Spleen (tissue), 11 donors: ENCODE results near the gene PLCB4. TPM values are rescaled to one million over a fixed set of nuclear protein-coding genes. Genes with fewer than 3 reads are reported as not detected.

Source experiments
- DNase-seq: peaks from one replicate; pipeline ENCODE4 v3.0.0-alpha.2; 2020
- H3K27ac ChIP-seq, 8 donors: fragments of 200-600 bp; sonication (generic) in 7 of 8; 1 replicate in 4 of 8; 2 replicates in 4 of 8; pipeline versions ENCODE4 v1.5.0 to v1.8.0; 2016 to 2021; ENCODE audit warnings: inconsistent platforms in 4 of 8, mild to moderate bottlenecking in 4 of 8, moderate library complexity in 1 of 8
- H3K27me3 ChIP-seq, 7 donors: fragments of 200-600 bp; sonication (generic) in 6 of 7; replicated peaks in 1 of 7; 1 replicate in 4 of 7; 2 replicates in 3 of 7; pipeline versions ENCODE4 v1.5.0 to v1.8.0; 2016 to 2021; ENCODE audit warnings: inconsistent platforms in 3 of 7, mild to moderate bottlenecking in 1 of 7
- H3K36me3 ChIP-seq, 6 donors: fragments of 200-600 bp; sonication (generic) in 5 of 6; 1 replicate in 4 of 6; 2 replicates in 2 of 6; pipeline versions ENCODE4 v1.5.0 to v1.8.0; 2016 to 2021; ENCODE audit warnings: inconsistent platforms in 2 of 6
- H3K4me1 ChIP-seq, 6 donors: fragments of 200-600 bp; sonication (generic) in 5 of 6; 1 replicate in 3 of 6; 2 replicates in 3 of 6; pipeline versions ENCODE4 v1.5.0 to v1.8.0; 2016 to 2021; ENCODE audit warnings: inconsistent platforms in 3 of 6
- H3K4me3 ChIP-seq, 8 donors: fragments of 200-600 bp; sonication (generic) in 7 of 8; 1 replicate in 4 of 8; 2 replicates in 4 of 8; pipeline versions ENCODE4 v1.5.0 to v1.8.0; 2016 to 2021; ENCODE audit warnings: inconsistent platforms in 4 of 8, mild to moderate bottlenecking in 4 of 8, moderate library complexity in 2 of 8
- H3K9me3 ChIP-seq, 8 donors: fragments of 200-600 bp; sonication (generic) in 7 of 8; 1 replicate in 4 of 8; 2 replicates in 4 of 8; pipeline versions ENCODE4 v1.5.0 to v1.8.0; 2016 to 2021; ENCODE audit warnings: inconsistent platforms in 4 of 8
- CTCF ChIP-seq, 11 experiments: fragments of 200-600 bp in 7 of 11; fragments of 450-650 bp in 4 of 11; sonication (generic) in 4 of 11; IDR thresholded peaks in 8 of 11; conservative IDR thresholded peaks in 3 of 11; 1 replicate in 7 of 11; 2 replicates in 4 of 11; pipeline versions ENCODE4 v1.4.0 to v1.8.0; 2016 to 2021; ENCODE audit warnings: antibody characterized with exemption in 11 of 11, inconsistent platforms in 4 of 11, mild to moderate bottlenecking in 1 of 11
- POLR2A ChIP-seq, 3 donors: fragments of 450-650 bp; IDR thresholded peaks; one replicate each; pipeline ENCODE4 v1.5.1; 2017; ENCODE audit warnings: antibody characterized with exemption in 3 of 3, mild to moderate bottlenecking in 1 of 3
- POLR2AphosphoS5 ChIP-seq, 3 donors: sonication (generic); formaldehyde crosslinking; IDR thresholded peaks; one replicate each; pipeline ENCODE4 v1.5.1; 2017; ENCODE audit warnings: antibody characterized with exemption in 3 of 3
- WGBS, 5 donors: extraction: QIAGEN DNeasy Blood & Tissue Kit in 3 of 5; methylation state at CpG; one replicate each; pipeline versions ENCODE4 v1.1.5 to v1.1.7; 2013 to 2018; 5-methylcytosine and 5-hydroxymethylcytosine counted together
- intact Hi-C: fragments of 100-400 bp; cut with DNase I; formaldehyde crosslinking; loops from one replicate; pipeline ENCODE4 v1.15.0; 2023; ENCODE audit warnings: low total_unique reads
- polyA plus RNA-seq, 3 donors: library from polyadenylated mRNA; stranded (reverse); fragments of 200-250 nt; gene quantifications; one replicate each; pipeline ENCODE4 v1.2.1, GENCODE V29; 2013
- total RNA-seq, 7 donors: library from RNA; depleted of rRNA in 3 of 7; stranded (reverse); fragments of >200 nt in 3 of 7; fragmentation: NEBNext Ultra II Directional in 4 of 7; extraction: Animal tissue kit (Norgen Biotek cat#: 25700) in 4 of 7; gene quantifications; one replicate each; pipeline versions ENCODE4 v1.1.0 to v1.2.1, GENCODE V29; 2016 to 2021
- donor health status: healthy with polysubstance abuse.
- donor health status: DM: no; HTN: no; CAD: no; lungs with moderate emphysema.
- donor health status: DM: no; HTN: no; CAD: no.
- donor health status: Bipolar disorder and iron deficiency.
- donor health status: healthy.
- donor health status: DM: no; HTN: no; CAD: no.
- donor health status: DM: yes; HTN: yes; CAD: no.

The PLCB4 gene
- total and polyA plus RNA-seq, 10 donors = 0.43 to 4.9 (median 1.6) TPM

GRCh38 chr20:9253006-9253539 lies 184.2 kb downstream of the PLCB4 start:
- no peaks in the 10 kb centered on the region for H3K36me3 ChIP-seq
- H3K4me3 ChIP-seq = no peak overlapping the region
- no peaks in the 10 kb centered on the region for H3K4me1 ChIP-seq
- no peak overlapping the region for H3K27ac ChIP-seq
- no peak for TF ChIP-seq POLR2AphosphoS5 (IDR thresholded peaks at IDR 0.05)
- no peak for TF ChIP-seq CTCF (IDR thresholded peaks at IDR 0.05 in 8 of 11, conservative IDR thresholded peaks at IDR 0.05 in 3 of 11)
- TF ChIP-seq POLR2A (IDR thresholded peaks at IDR 0.05) = no peak
- no peaks in the 10 kb centered on the region for H3K27me3 ChIP-seq
- no peak for DNase-seq
- intact Hi-C loops = no loop called here
- WGBS, 5 donors = 62 to 83% (median 69%) methylated on average over 4 of the region's 4 CpGs
- H3K9me3 ChIP-seq = no peaks in the 10 kb centered on the region

- DNase-seq = no peak
- Histone ChIP-seq H3K9me3 (no peaks in the 10 kb centered on the region), H3K4me3 (no peak overlapping the region), H3K27ac (no peak overlapping the region), H3K27me3 (no peaks in the 10 kb centered on the region), H3K36me3 (no peaks in the 10 kb centered on the region), H3K4me1 (peaks cover 0 to 9% (median 0%) of the 10 kb centered on the region in 6 donors)
- WGBS, 5 donors = 93 to 100% (median 94%) methylated on average over 1 of the region's 1 CpG
- TF ChIP-seq POLR2AphosphoS5 (IDR thresholded peaks at IDR 0.05) (no peak), POLR2A (IDR thresholded peaks at IDR 0.05) (no peak), CTCF (IDR thresholded peaks at IDR 0.05 in 8 of 11, conservative IDR thresholded peaks at IDR 0.05 in 3 of 11) (no peak)
- intact Hi-C loops = no loop called here
These were observed 186.3 kb downstream of the PLCB4 start for GRCh38 chr20:9255171-9255570.

GRCh38 chr20:9256393-9256792 lies 187.5 kb downstream of the PLCB4 start:
- Histone ChIP-seq H3K9me3 (no peaks in the 10 kb centered on the region), H3K4me1 (peaks cover 0 to 9% (median 0%) of the 10 kb centered on the region in 6 donors), H3K4me3 (no peak overlapping the region), H3K36me3 (no peaks in the 10 kb centered on the region), H3K27me3 (no peaks in the 10 kb centered on the region), H3K27ac (no peak overlapping the region)
- no peak for DNase-seq
- WGBS, 5 donors = 68 to 88% (median 79%) methylated on average over 3 of the region's 3 CpGs
- TF ChIP-seq POLR2A (IDR thresholded peaks at IDR 0.05) (no peak), CTCF (IDR thresholded peaks at IDR 0.05 in 8 of 11, conservative IDR thresholded peaks at IDR 0.05 in 3 of 11) (no peak), POLR2AphosphoS5 (IDR thresholded peaks at IDR 0.05) (no peak)
- intact Hi-C loops = no loop called here

DNA sequence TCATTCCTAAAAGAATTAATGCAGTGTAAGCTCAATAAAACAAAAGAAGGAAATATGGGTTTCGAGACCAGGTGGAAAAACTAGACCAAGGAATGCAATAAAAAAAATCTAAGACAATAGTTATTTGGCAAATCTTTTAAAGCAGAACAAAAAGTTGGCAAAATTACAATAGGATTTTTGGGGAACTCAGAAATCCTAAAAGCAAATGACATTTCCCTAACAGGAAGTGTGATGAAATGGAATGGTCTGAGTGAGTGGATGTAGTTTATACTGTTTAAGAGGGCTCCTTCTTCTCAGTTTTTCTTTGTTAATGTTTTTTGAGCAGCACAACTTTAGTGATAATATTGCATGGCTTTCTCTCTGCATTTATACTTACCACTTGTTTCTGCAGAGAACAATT lies 190.0 kb downstream of the PLCB4 start:
- H3K27ac ChIP-seq = no peak overlapping the region
- no peaks in the 10 kb centered on the region for H3K9me3 ChIP-seq
- WGBS, 5 donors = 30 to 61% (median 50%) methylated on average over 1 of the region's 1 CpG
- no peak overlapping the region for H3K4me3 ChIP-seq
- H3K4me1 ChIP-seq = peaks cover 0 to 9% (median 0%) of the 10 kb centered on the region in 6 donors
- no peak for TF ChIP-seq CTCF (IDR thresholded peaks at IDR 0.05 in 8 of 11, conservative IDR thresholded peaks at IDR 0.05 in 3 of 11)
- no peak for TF ChIP-seq POLR2AphosphoS5 (IDR thresholded peaks at IDR 0.05)
- no peak for TF ChIP-seq POLR2A (IDR thresholded peaks at IDR 0.05)
- H3K27me3 ChIP-seq = peaks cover 0 to under 1% (median 0%) of the 10 kb centered on the region in 7 donors
- intact Hi-C loops = no loop called here
- no peak for DNase-seq
- no peaks in the 10 kb centered on the region for H3K36me3 ChIP-seq
